Nephron (organoid): ENCODE results near the gene TGIF2.

ENCODE experiments used
- H3K27ac Mint-ChIP-seq, 3 experiments: 2 replicates each; pipeline ENCODE4 v1.8.0; 2020; ENCODE audit warnings: mixed read lengths in 3 of 3, mild to moderate bottlenecking in 2 of 3, moderate library complexity in 1 of 3
- H3K27me3 Mint-ChIP-seq: 2 replicates; pipeline ENCODE4 v1.8.0; 2021; ENCODE audit warnings: low read depth, mild to moderate bottlenecking, moderate library complexity, mixed read lengths
- H3K36me3 Mint-ChIP-seq: 2 replicates; pipeline ENCODE4 v1.8.0; 2020; ENCODE audit warnings: low read depth, mixed read lengths
- H3K4me1 Mint-ChIP-seq: 2 replicates; pipeline ENCODE4 v1.8.0; 2020; ENCODE audit warnings: mixed read lengths
- H3K4me3 Mint-ChIP-seq, 3 experiments: 2 replicates each; pipeline ENCODE4 v1.8.0; 2020; ENCODE audit warnings: mild to moderate bottlenecking in 3 of 3, mixed read lengths in 3 of 3, moderate library complexity in 2 of 3
- H3K9me3 Mint-ChIP-seq: 2 replicates; pipeline ENCODE4 v1.8.0; 2020; ENCODE audit warnings: mixed read lengths
- TF ChIP-seq, protein P1 (sequence below), 3 experiments: fragments of 200-600 bp; sonication (generic); IDR thresholded peaks; one replicate each; pipeline ENCODE4 v1.5.0; 2021; ENCODE audit warnings: antibody characterized with exemption in 3 of 3; ENCODE audit not compliant: unreplicated experiment in 3 of 3

Gene TGIF2

GRCh38 chr20:36541227-36541767, 32.1 kb upstream of the TGIF2 start, which contains the start of gene MYL9:
Gene MYL9, plus strand, starts transcription at chr20:36541519. Its CDS starts 3,366 bp downstream, at chr20:36544885.
- H3K4me1 Mint-ChIP-seq: peaks cover 41% of the 10 kb centered on the region
- H3K4me3 Mint-ChIP-seq: peak within 1 kb of the TSS; percentile 79 to 90 (median 87)
- H3K9me3 Mint-ChIP-seq: no peaks in the 10 kb centered on the region
- peaks cover 3% of the 10 kb centered on the region for H3K27me3 Mint-ChIP-seq
- peaks cover 5% of the 10 kb centered on the region for H3K36me3 Mint-ChIP-seq
- TF ChIP-seq, protein P1, sequence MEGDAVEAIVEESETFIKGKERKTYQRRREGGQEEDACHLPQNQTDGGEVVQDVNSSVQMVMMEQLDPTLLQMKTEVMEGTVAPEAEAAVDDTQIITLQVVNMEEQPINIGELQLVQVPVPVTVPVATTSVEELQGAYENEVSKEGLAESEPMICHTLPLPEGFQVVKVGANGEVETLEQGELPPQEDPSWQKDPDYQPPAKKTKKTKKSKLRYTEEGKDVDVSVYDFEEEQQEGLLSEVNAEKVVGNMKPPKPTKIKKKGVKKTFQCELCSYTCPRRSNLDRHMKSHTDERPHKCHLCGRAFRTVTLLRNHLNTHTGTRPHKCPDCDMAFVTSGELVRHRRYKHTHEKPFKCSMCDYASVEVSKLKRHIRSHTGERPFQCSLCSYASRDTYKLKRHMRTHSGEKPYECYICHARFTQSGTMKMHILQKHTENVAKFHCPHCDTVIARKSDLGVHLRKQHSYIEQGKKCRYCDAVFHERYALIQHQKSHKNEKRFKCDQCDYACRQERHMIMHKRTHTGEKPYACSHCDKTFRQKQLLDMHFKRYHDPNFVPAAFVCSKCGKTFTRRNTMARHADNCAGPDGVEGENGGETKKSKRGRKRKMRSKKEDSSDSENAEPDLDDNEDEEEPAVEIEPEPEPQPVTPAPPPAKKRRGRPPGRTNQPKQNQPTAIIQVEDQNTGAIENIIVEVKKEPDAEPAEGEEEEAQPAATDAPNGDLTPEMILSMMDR (IDR thresholded peaks at IDR 0.05; ENCODE audit: unreplicated experiment in 3 of 3): no peak
- H3K27ac Mint-ChIP-seq: peak within 1 kb of the TSS; percentile 81 to 96 (median 90)

DNA sequence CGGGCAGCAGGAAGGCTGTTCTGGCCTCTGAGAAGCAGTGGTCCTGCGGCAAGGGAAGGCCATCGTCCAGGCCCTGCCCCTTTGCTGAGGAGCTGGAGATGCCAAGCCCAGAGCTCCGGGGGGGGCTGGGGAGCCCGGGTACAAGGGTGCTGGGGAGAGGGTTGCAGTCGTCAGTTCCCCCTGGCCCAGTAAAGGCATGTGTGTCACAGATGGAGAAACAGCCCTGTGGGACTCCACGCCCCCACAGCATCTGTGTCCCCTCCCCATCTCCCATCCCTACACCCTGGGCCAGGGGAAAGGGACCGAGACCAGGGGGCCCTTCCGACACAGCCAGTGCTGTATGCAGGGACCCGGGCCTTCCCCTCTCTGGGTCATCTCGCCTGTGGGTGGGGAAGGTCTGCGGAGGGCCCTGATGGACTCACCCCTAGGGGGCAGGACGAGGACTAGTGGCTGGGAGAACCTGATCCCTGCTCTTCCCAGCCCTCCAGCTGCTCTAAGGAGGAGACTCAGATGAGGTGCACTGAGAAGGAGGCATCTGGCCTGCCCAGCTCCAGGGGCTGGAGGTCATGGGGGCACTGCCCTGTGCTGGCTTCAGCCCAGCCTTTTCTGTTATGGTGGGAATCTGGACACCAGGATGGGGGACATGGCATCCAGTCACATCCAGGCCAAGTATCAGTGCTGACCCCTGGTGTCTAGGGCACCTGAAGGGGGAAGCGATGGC, 31.5 kb upstream of the TGIF2 start:
- H3K4me3 Mint-ChIP-seq: peak overlapping the region; percentile 79 to 90 (median 87)
- TF ChIP-seq, protein P1 (IDR thresholded peaks at IDR 0.05; ENCODE audit: unreplicated experiment in 3 of 3): peak; percentile 51 to 63 (median 54)
- H3K36me3 Mint-ChIP-seq: peaks cover 5% of the 10 kb centered on the region
- peaks cover 41% of the 10 kb centered on the region for H3K4me1 Mint-ChIP-seq
- H3K27me3 Mint-ChIP-seq: peaks cover 3% of the 10 kb centered on the region
- no peaks in the 10 kb centered on the region for H3K9me3 Mint-ChIP-seq
- peak overlapping the region; percentile 81 to 92 (median 90) for H3K27ac Mint-ChIP-seq

DNA sequence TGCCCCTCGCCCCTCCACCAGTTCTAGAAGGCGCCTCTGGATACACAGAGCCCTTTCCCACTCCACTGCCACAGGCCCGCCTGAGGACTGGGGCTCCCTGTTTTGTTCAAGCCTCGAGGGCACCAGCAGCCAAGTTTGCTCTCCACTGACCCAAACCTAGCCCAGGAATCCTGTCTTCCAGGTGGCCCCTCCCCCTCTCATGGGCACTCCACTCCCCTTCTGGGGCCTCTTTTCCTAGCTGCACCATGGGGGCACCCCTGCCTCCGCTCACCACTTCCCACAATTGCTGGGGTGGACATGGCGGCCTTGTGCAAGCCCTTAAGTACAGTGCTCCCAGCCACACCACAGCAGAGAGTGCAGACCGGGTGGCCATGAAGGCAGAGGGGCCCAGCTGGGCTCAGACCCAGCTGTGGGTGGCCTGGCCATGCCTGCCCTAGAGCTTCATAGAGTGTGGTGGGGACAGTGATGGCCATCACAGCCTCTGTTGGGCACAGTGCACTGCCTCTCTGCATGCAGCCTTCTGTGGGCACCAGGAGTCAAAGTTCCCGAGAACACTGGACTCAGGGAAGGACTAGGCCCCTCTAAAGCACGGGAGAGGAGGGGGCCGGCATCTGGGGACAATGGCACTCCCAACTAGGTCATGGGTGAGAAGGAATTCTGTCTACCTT, 30.7 kb upstream of the TGIF2 start:
- Mint-ChIP-seq H3K27me3 (peaks cover under 1% of the 10 kb centered on the region), H3K4me1 (peaks cover 41% of the 10 kb centered on the region), H3K27ac (peak overlapping the region; percentile 88 to 92 (median 90)), H3K4me3 (peak overlapping the region; percentile 79 to 90 (median 87)), H3K36me3 (peaks cover 5% of the 10 kb centered on the region), H3K9me3 (no peaks in the 10 kb centered on the region)
- TF ChIP-seq, protein P1 (IDR thresholded peaks at IDR 0.05; ENCODE audit: unreplicated experiment in 3 of 3): no peak

DNA sequence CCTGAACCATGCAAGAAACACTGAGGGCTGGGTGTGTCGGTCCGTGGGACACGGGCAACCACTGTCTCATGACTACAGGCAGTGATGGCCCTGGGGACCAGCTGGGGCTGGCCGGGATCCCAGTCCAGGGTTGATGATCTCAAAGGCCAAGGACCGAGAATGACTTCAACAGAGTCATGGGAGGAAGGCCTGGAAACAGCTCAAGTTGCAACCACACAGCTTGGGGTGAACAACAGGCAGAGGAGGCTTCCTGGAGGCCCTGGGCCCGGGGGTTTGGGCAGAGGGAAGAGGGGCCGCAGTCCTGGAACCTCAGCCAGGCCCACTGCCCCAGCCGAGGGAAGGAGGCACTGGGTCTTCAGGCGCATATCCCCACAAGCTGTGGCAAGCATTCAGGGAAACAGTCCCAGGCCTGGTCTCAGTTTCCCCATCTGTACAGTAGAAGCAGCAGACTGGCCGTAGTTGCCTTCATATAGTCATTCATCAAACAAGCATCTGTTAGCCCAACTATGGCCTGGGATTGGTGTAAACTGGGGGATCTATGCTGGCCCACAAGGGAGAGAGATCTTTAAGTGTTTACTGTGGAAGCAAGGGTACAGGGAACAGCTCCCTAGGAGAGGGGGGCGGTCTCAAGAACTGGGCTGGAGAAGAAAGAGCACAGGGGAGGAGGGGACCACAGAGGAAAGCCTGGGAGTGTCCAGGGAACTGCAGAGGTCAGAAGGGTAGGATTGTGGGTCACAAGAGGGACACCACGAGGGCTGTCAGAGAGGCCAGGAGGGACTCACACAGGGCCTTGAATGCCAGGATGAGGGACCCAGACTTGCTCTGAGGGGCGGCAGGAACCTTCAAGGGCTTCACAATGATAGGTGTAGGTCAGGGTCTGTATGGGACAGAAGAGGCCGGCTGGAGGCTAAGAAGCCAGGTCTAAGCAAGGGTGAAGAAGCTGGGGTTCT, 29.9 kb upstream of the TGIF2 start:
- H3K27ac Mint-ChIP-seq: peak overlapping the region; percentile 88 to 92 (median 90)
- no peaks in the 10 kb centered on the region for H3K9me3 Mint-ChIP-seq
- peaks cover 37% of the 10 kb centered on the region for H3K4me1 Mint-ChIP-seq

More for the DNA sequence above, 29.9 kb upstream of the TGIF2 start:
- Mint-ChIP-seq H3K27me3 (no peaks in the 10 kb centered on the region), H3K4me3 (peak overlapping the region; percentile 79 to 90 (median 87)), H3K36me3 (peaks cover 9% of the 10 kb centered on the region)
- TF ChIP-seq, protein P1 (IDR thresholded peaks at IDR 0.05; ENCODE audit: unreplicated experiment in 3 of 3): no peak
